Vagina (tissue), 2 donors: Measurements from ENCODE around the gene MIF4GD.

Experiments used
- POLR2AphosphoS5 ChIP-seq, 2 donors: sonication (generic); formaldehyde crosslinking; IDR thresholded peaks; one replicate each; pipeline ENCODE4 v1.9.0; 2017; ENCODE audit warnings: antibody characterized with exemption in 2 of 2, mild to moderate bottlenecking in 2 of 2, low read depth in 1 of 2; ENCODE audit not compliant: insufficient read depth in 1 of 2
- TF ChIP-seq, protein P1 (sequence below), 3 experiments: fragments of 450-650 bp in 2 of 3; fragments of 200-600 bp in 1 of 3; sonication (generic) in 1 of 3; IDR thresholded peaks; one replicate each; pipeline ENCODE4 v1.5.1; 2017 to 2019; ENCODE audit warnings: antibody characterized with exemption in 3 of 3, mild to moderate bottlenecking in 2 of 3, moderate library complexity in 2 of 3

DNA sequence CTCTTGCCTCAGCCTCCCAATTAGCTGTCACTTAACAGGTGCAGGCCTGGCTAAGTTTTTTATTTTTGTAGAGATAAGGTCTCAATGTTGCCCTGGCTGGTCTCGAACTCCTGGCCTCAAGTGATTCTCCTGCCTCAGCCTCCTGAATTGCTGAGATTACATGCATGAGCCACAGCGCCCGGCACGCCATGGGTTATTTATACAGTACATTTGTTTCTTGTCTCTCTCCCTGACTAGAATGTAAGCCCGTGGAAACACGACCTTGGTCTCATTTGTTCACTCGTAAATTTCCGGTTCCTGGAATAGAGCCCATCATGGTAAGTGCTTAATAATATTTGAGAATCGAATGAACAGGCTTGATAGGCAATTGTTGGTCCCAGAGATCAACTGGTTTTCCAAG lies 16.2 kb upstream of the MIF4GD start:
- TF ChIP-seq, protein P1, sequence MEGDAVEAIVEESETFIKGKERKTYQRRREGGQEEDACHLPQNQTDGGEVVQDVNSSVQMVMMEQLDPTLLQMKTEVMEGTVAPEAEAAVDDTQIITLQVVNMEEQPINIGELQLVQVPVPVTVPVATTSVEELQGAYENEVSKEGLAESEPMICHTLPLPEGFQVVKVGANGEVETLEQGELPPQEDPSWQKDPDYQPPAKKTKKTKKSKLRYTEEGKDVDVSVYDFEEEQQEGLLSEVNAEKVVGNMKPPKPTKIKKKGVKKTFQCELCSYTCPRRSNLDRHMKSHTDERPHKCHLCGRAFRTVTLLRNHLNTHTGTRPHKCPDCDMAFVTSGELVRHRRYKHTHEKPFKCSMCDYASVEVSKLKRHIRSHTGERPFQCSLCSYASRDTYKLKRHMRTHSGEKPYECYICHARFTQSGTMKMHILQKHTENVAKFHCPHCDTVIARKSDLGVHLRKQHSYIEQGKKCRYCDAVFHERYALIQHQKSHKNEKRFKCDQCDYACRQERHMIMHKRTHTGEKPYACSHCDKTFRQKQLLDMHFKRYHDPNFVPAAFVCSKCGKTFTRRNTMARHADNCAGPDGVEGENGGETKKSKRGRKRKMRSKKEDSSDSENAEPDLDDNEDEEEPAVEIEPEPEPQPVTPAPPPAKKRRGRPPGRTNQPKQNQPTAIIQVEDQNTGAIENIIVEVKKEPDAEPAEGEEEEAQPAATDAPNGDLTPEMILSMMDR (IDR thresholded peaks at IDR 0.05): no peak
- no peak for TF ChIP-seq POLR2AphosphoS5 (IDR thresholded peaks at IDR 0.05; ENCODE audit: insufficient read depth in 1 of 2, low read depth in 1 of 2)
